Stomach (tissue), 4 donors: ENCODE results near the gene KRT222.

Source experiments
- CTCF ChIP-seq, 7 experiments: fragments of 450-650 bp in 4 of 7; fragments of 200-600 bp in 3 of 7; sonication (generic) in 3 of 7; IDR thresholded peaks; one replicate each; pipeline ENCODE4 v1.5.1; 2016 to 2019; ENCODE audit warnings: antibody characterized with exemption in 7 of 7, control low read depth in 2 of 7, mild to moderate bottlenecking in 1 of 7
- POLR2A ChIP-seq, 4 donors: fragments of 450-650 bp; IDR thresholded peaks; one replicate each; pipeline ENCODE4 v1.6.1; 2016; ENCODE audit warnings: antibody characterized with exemption in 4 of 4, control low read depth in 2 of 4, mild to moderate bottlenecking in 1 of 4, moderate library complexity in 1 of 4
- POLR2AphosphoS5 ChIP-seq, 3 donors: sonication (generic); formaldehyde crosslinking; IDR thresholded peaks; one replicate each; pipeline ENCODE4 v1.6.1; 2016; ENCODE audit warnings: antibody characterized with exemption in 3 of 3

- TF ChIP-seq CTCF (IDR thresholded peaks at IDR 0.05) = no peak
- no peak for TF ChIP-seq POLR2A (IDR thresholded peaks at IDR 0.05)
- no peak for TF ChIP-seq POLR2AphosphoS5 (IDR thresholded peaks at IDR 0.05)
Observed at GRCh38 chr17:40697297-40697696, 32.3 kb upstream of the KRT222 start.
